ENCODE results near the gene CEACAM21.

DNA sequence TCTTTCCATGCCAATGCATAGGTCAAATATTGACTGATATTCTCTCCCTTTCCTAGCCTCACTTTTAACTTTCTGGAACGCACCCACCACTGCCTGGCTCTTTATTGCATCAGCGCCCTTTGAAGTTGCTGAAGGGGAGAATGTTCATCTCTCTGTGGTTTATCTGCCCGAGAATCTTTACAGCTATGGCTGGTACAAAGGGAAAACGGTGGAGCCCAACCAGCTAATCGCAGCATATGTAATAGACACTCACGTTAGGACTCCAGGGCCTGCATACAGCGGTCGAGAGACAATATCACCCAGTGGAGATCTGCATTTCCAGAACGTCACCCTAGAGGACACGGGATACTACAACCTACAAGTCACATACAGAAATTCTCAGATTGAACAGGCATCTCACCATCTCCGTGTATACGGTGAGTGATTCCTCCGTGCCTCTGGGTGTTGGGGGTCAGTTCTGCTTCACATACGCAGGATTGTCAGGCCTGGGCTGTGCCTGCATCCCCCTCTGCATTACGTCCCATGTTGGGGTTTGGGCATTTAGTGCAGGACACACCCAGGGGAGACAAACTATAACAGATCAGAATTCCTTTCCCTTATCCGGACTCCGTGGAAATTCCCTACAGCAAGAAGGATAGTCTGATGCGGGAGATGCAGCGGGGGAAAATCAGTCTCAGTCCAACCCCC, 1.3 kb downstream of the CEACAM21 start:
- TF ChIP-seq, protein P1, sequence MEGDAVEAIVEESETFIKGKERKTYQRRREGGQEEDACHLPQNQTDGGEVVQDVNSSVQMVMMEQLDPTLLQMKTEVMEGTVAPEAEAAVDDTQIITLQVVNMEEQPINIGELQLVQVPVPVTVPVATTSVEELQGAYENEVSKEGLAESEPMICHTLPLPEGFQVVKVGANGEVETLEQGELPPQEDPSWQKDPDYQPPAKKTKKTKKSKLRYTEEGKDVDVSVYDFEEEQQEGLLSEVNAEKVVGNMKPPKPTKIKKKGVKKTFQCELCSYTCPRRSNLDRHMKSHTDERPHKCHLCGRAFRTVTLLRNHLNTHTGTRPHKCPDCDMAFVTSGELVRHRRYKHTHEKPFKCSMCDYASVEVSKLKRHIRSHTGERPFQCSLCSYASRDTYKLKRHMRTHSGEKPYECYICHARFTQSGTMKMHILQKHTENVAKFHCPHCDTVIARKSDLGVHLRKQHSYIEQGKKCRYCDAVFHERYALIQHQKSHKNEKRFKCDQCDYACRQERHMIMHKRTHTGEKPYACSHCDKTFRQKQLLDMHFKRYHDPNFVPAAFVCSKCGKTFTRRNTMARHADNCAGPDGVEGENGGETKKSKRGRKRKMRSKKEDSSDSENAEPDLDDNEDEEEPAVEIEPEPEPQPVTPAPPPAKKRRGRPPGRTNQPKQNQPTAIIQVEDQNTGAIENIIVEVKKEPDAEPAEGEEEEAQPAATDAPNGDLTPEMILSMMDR (IDR thresholded peaks at IDR 0.05) = no peak
- TF ChIP-seq EZH2phosphoT487 (IDR thresholded peaks at IDR 0.05) (no peak), EZH2 (IDR thresholded peaks at IDR 0.05) (no peak)

Measured in neural progenitor cell (in vitro differentiated cells).